Muscle layer of colon (tissue), 2 donors: ENCODE measurements around the gene BRME1.

Source experiments
- H3K27ac ChIP-seq: one replicate; pipeline ENCODE4 v1.7.0; 2013; ENCODE audit warnings: low read depth, mild to moderate bottlenecking, low read length, moderate library complexity
- H3K27me3 ChIP-seq, 2 donors: one replicate each; pipeline ENCODE4 v1.7.0; 2013; ENCODE audit warnings: low read length in 2 of 2, mild to moderate bottlenecking in 2 of 2; ENCODE audit not compliant: insufficient read depth in 2 of 2, control insufficient read depth in 1 of 2
- H3K36me3 ChIP-seq: one replicate; pipeline ENCODE4 v1.7.0; 2013; ENCODE audit warnings: mild to moderate bottlenecking, low read length; ENCODE audit not compliant: insufficient read depth
- H3K4me1 ChIP-seq: one replicate; pipeline ENCODE4 v1.7.0; 2013; ENCODE audit warnings: mild to moderate bottlenecking, low read length; ENCODE audit not compliant: insufficient read depth
- H3K4me3 ChIP-seq, 2 donors: one replicate each; pipeline ENCODE4 v1.7.0; 2013; ENCODE audit warnings: low read length in 2 of 2, low read depth in 1 of 2, mild to moderate bottlenecking in 1 of 2, moderate library complexity in 1 of 2
- H3K9ac ChIP-seq: one replicate; pipeline ENCODE4 v1.7.0; 2013; ENCODE audit warnings: low read length
- H3K9me3 ChIP-seq: one replicate; pipeline ENCODE4 v1.7.0; 2013; ENCODE audit warnings: mild to moderate bottlenecking, low read length
- donor health status: abdominal sarcoma.
- donor health status: Adenocarcinoma of cecum.

Gene BRME1

GRCh38 chr19:13905634-13906520 lies at the start of gene BRME1, which contains the start of gene CC2D1A:
Gene BRME1 (minus strand): TSS chr19:13906117. CDS start chr19:13904892, 1,225 bp downstream.
Gene CC2D1A (plus strand): TSS chr19:13906201. CDS start chr19:13906442, 241 bp downstream.
- H3K4me1 ChIP-seq, result peaks cover 7% of the 10 kb centered on the region
- peak within 1 kb of the TSS; percentile 72 for H3K27ac ChIP-seq
- peak within 1 kb of the TSS; percentile 41 for H3K9ac ChIP-seq
- no peaks in the 10 kb centered on the region for H3K36me3 ChIP-seq
- H3K27me3 ChIP-seq, result no peaks in the 10 kb centered on the region
- no peaks in the 10 kb centered on the region for H3K9me3 ChIP-seq
- peak within 1 kb of the TSS; percentile 80 to 86 for H3K4me3 ChIP-seq

- peaks cover 36% of the 10 kb centered on the region for H3K36me3 ChIP-seq
- H3K27ac ChIP-seq, result no peak overlapping the region
- H3K9ac ChIP-seq, result no peak overlapping the region
- peaks cover 13% of the 10 kb centered on the region for H3K4me1 ChIP-seq
- no peaks in the 10 kb centered on the region for H3K9me3 ChIP-seq
- no peak overlapping the region for H3K4me3 ChIP-seq
- no peaks in the 10 kb centered on the region for H3K27me3 ChIP-seq
These were observed 48.3 kb upstream of the BRME1 start for GRCh38 chr19:13954185-13954584.

- H3K27ac ChIP-seq, result no peak overlapping the region
- H3K27me3 ChIP-seq, result no peaks in the 10 kb centered on the region
- H3K9me3 ChIP-seq, result no peaks in the 10 kb centered on the region
- H3K9ac ChIP-seq, result peak overlapping the region; percentile 42
- H3K36me3 ChIP-seq, result peaks cover 27% of the 10 kb centered on the region
- peak overlapping the region; percentile 81 to 85 for H3K4me3 ChIP-seq
- H3K4me1 ChIP-seq, result peaks cover 13% of the 10 kb centered on the region
These were observed 47.1 kb upstream of the BRME1 start for GRCh38 chr19:13952931-13953531.

DNA sequence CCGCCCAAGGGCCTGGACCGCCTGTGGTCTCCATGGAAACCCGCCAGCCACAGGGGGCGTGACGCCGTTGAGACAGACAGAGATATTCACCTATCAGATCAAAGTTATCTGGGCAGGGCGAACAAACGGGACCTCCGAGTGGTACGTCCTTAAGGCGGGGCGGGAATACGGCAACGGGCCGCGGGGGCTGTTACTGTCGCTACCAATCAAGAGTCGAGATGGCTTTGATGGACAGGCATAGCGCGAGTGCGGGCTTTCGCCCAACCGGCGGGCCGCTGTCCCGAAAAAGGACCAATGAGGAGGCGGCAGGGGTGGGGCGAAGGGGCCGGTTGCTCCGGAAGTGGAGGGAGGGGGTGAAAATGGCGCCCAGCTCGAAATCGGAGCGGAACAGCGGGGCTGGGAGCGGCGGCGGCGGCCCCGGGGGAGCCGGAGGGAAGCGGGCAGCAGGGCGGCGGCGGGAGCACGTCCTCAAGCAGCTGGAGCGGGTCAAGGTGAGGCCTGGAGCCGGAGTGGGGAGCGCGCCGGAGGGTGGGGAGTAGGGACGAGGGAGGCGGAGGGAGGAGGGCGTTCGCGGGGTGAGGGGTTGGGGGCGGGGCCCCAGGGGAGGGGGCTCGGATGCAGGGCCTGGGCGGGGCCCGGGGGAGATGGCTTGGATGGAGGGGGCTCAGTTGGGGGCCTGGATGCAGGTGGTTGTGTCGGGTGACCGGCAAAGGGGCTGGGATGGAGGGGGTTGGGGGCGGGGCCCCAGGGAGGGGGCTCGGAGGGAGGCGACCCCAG lies 46.4 kb upstream of the BRME1 start, which contains the start of gene DCAF15:
DCAF15 (plus strand) TSS at position 356 of the 777 bp plus-strand sequence; CDS start at position 360, 4 bp downstream.
- Histone ChIP-seq H3K4me3 (peak within 1 kb of the TSS; percentile 81 to 85), H3K9me3 (no peaks in the 10 kb centered on the region), H3K27ac (peak within 1 kb of the TSS; percentile 78), H3K27me3 (no peaks in the 10 kb centered on the region), H3K4me1 (peaks cover 13% of the 10 kb centered on the region), H3K9ac (peak within 1 kb of the TSS; percentile 42), H3K36me3 (peaks cover 20% of the 10 kb centered on the region)

GRCh38 chr19:13951799-13952153 lies 45.9 kb upstream of the BRME1 start:
- Histone ChIP-seq H3K27me3 (no peaks in the 10 kb centered on the region), H3K4me3 (peak overlapping the region; percentile 15 to 60), H3K9me3 (no peaks in the 10 kb centered on the region), H3K27ac (no peak overlapping the region), H3K36me3 (peaks cover 15% of the 10 kb centered on the region), H3K4me1 (peaks cover 13% of the 10 kb centered on the region), H3K9ac (no peak overlapping the region)

DNA sequence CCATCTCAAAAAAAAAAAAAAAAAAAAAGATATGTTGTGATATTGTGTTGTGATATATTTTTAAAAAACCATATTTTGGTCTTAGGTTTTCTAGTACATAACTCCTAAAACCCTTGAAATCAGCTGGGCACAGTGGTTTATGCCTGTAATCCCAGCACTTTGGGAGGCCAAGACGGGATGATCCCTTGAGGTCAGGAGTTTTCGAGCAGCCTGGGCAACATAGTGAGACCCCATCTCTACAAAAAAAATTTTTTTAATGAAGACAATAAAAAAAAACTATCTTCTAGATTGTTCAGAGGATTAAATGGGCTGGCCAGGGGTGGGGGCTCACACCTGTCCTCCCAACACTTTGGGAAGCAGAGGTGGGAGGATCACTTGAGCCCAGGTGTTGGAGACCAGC lies 45.1 kb upstream of the BRME1 start:
- no peaks in the 10 kb centered on the region for H3K9me3 ChIP-seq
- H3K4me1 ChIP-seq, result peaks cover 13% of the 10 kb centered on the region

DNA sequence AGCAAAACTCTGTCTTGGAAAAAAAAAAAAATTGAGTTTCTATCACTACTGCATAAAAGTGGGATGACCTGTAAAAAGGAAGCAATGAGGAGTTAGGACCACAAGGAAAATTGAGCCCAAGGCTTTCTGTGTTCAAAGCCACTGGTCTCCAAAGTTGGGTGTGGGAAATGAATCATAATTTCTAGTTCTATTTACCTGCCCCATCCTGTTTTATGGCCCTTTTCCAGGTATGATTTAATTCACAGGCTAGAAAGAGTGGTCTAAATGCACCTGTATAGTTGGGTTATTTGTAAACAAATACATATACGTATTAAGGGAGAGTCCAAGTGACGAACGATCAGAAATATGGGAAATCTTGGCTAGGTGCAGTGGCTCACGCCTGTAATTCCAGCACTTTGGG lies 40.5 kb upstream of the BRME1 start:
- Histone ChIP-seq H3K27me3 (no peaks in the 10 kb centered on the region), H3K4me1 (no peaks in the 10 kb centered on the region)

More for the DNA sequence above, 45.1 kb upstream of the BRME1 start:
- H3K36me3 ChIP-seq, result peaks cover 9% of the 10 kb centered on the region
- no peaks in the 10 kb centered on the region for H3K27me3 ChIP-seq
- no peak overlapping the region for H3K9ac ChIP-seq
- no peak overlapping the region for H3K4me3 ChIP-seq
- H3K27ac ChIP-seq, result no peak overlapping the region

GRCh38 chr19:13942023-13942684 lies 36.2 kb upstream of the BRME1 start:
- Histone ChIP-seq H3K27me3 (peaks cover 6 to 18% of the 10 kb centered on the region in 2 donors), H3K4me1 (no peaks in the 10 kb centered on the region), H3K4me3 (no peak overlapping the region), H3K9me3 (no peaks in the 10 kb centered on the region), H3K36me3 (no peaks in the 10 kb centered on the region), H3K27ac (no peak overlapping the region), H3K9ac (no peak overlapping the region)

More for the DNA sequence above, 40.5 kb upstream of the BRME1 start:
- H3K27ac ChIP-seq, result no peak overlapping the region
- H3K4me3 ChIP-seq, result no peak overlapping the region
- H3K9ac ChIP-seq, result no peak overlapping the region
- no peaks in the 10 kb centered on the region for H3K9me3 ChIP-seq
- no peaks in the 10 kb centered on the region for H3K36me3 ChIP-seq

DNA sequence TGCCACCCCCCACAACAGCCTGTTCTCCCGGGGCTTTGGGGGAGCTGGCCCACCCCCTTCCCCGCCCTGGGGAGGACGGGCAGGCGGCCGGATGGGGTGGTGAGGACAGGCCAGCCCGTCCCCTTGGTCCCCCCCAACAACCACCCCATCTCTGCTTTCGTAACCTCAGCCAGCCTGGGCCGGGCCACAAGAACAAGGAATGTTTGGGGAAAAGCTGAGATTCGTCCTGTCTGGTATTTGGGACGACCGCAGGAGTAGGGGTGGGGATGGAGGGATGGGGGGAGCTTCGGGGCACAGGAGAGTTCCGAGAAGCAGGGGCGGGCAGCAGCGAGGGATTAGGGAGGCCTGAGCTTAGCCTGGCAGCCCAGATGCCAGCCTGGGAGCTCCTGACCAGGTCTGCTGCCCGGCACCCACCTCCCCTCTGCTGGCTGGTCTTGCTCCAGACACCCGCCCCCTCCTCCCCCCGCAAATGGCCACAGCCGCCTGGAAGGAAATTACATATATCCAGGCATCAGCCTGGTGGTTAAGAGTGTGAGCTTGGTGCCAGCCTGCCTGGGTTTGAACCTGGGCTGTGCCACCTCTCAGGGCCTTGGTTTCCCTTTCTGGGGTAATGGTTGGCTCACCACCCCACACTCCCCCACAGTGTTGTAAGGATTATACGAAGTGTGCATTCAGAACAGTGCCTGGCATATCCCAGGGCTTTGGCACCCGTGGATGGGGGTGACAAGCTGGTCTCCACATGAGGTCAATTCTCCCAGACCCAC lies 32.6 kb upstream of the BRME1 start, which contains the start of gene PODNL1:
PODNL1 (minus strand) TSS at position 117 of the 764 bp plus-strand sequence. CDS start 236 bp downstream, outside the sequence.
- no peak within 1 kb of the TSS for H3K4me3 ChIP-seq
- H3K36me3 ChIP-seq, result no peaks in the 10 kb centered on the region
- H3K27ac ChIP-seq, result no peak within 1 kb of the TSS
- no peaks in the 10 kb centered on the region for H3K9me3 ChIP-seq
- peaks cover 6 to 30% of the 10 kb centered on the region in 2 donors for H3K27me3 ChIP-seq
- H3K4me1 ChIP-seq, result no peaks in the 10 kb centered on the region
- no peak within 1 kb of the TSS for H3K9ac ChIP-seq
